Retina (tissue), 1 donor: ENCODE data around the gene PPP2R3B.

Experiments used
- DNase-seq: peaks from one replicate; pipeline ENCODE4 v3.0.0-alpha.2; 2016

Gene PPP2R3B

GRCh38 chrX:370244-370962 is 16.3 kb downstream of the PPP2R3B start:
- peak; percentile 36 for DNase-seq

- peak; percentile 10 for DNase-seq
Observed at GRCh38 chrX:369563-370101, 17.1 kb downstream of the PPP2R3B start.

GRCh38 chrX:368811-369562 is 17.7 kb downstream of the PPP2R3B start:
- peak; percentile 9 for DNase-seq

- DNase-seq = no peak
Observed at GRCh38 chrX:367866-368265, 18.8 kb downstream of the PPP2R3B start.

- DNase-seq = no peak
Observed at GRCh38 chrX:367349-367748, 19.4 kb downstream of the PPP2R3B start.

GRCh38 chrX:363621-364375 is 22.9 kb downstream of the PPP2R3B start:
- no peak for DNase-seq

- DNase-seq = no peak
Observed at GRCh38 chrX:362937-363620, 23.6 kb downstream of the PPP2R3B start.

GRCh38 chrX:362351-362750 is 24.4 kb downstream of the PPP2R3B start:
- no peak for DNase-seq

- no peak for DNase-seq
Observed at GRCh38 chrX:361231-362145, 25.2 kb downstream of the PPP2R3B start.

GRCh38 chrX:360496-361150 is 26.1 kb downstream of the PPP2R3B start:
- no peak for DNase-seq

GRCh38 chrX:358651-359143 is 28.0 kb downstream of the PPP2R3B start:
- no peak for DNase-seq

- no peak for DNase-seq
Observed at GRCh38 chrX:357693-358471, 28.8 kb downstream of the PPP2R3B start.

GRCh38 chrX:357035-357692 is 29.5 kb downstream of the PPP2R3B start:
- no peak for DNase-seq

GRCh38 chrX:356385-357034 is 30.2 kb downstream of the PPP2R3B start:
- DNase-seq = no peak

GRCh38 chrX:355329-356050 is 31.2 kb downstream of the PPP2R3B start:
- DNase-seq = peak; percentile 34

- no peak for DNase-seq
Observed at GRCh38 chrX:353566-354535, 32.9 kb downstream of the PPP2R3B start.
